HFFc6 (cell line): ENCODE measurements around the gene KREMEN1. TPM values are rescaled to one million over a fixed set of nuclear protein-coding genes. Genes with fewer than 3 reads are reported as not detected.

Source experiments
- DNase-seq: peaks from one replicate; pipeline ENCODE4 v3.0.0-alpha.2; 2018
- H3K27ac Mint-ChIP-seq: 2 replicates; pipeline ENCODE4 v1.8.0; 2020; ENCODE audit warnings: mild to moderate bottlenecking, mixed read lengths
- H3K27me3 Mint-ChIP-seq: 2 replicates; pipeline ENCODE4 v1.8.0; 2021; ENCODE audit warnings: mild to moderate bottlenecking, moderate library complexity, mixed read lengths; ENCODE audit not compliant: insufficient read depth
- H3K36me3 Mint-ChIP-seq: 2 replicates; pipeline ENCODE4 v1.8.0; 2021; ENCODE audit warnings: low read depth, mixed read lengths
- H3K4me1 Mint-ChIP-seq: 2 replicates; pipeline ENCODE4 v1.8.0; 2020; ENCODE audit warnings: low read depth, mixed read lengths
- H3K4me3 Mint-ChIP-seq: 2 replicates; pipeline ENCODE4 v1.8.0; 2020; ENCODE audit warnings: mild to moderate bottlenecking, moderate library complexity, mixed read lengths
- H3K9me3 Mint-ChIP-seq: 2 replicates; pipeline ENCODE4 v1.8.0; 2020; ENCODE audit warnings: mild to moderate bottlenecking, mixed read lengths
- CTCF ChIP-seq: fragments of 200-600 bp; sonication (generic); IDR thresholded peaks from 2 replicates; pipeline ENCODE4 v1.5.0; 2021; ENCODE audit warnings: antibody characterized with exemption, mild to moderate bottlenecking
- total RNA-seq, 6 experiments: library from RNA; stranded (reverse); fragmentation: NEBNext Ultra II Directional; extraction: Animal tissue kit (Norgen Biotek cat#: 25700); gene quantifications; 2 replicates in 1 of 6; 3 replicates in 5 of 6; pipeline ENCODE4 v1.2.3, GENCODE V29; 2021

The KREMEN1 gene
- total RNA-seq, 6 experiments from 2014 or later: 0.50 to 1.1 (median 0.59) TPM

DNA sequence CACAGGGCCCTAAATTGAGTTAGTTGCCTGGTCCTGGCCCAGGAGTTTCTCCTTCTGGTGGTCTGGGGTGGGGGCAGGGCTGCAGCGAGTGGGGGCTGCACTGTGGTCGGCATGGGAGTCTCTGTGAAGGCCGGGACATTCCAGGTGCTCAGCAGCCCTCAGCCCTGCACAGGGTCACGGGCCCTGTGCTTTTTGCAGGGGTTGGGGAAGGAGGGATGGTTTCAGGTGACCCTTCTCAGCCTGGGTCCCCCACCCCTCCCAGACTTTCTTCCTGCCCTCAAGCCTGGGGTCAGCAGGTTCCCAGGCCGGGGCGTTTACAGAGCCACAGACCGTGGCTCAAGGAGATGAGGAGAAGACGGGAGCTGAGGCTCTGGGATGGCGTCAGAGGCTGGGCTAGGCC is 140.7 kb downstream of the KREMEN1 start:
- no peak for DNase-seq
- H3K9me3 Mint-ChIP-seq: no peaks in the 10 kb centered on the region
- H3K4me3 Mint-ChIP-seq: no peak overlapping the region
- no peaks in the 10 kb centered on the region for H3K4me1 Mint-ChIP-seq
- peaks cover 50% of the 10 kb centered on the region for H3K27me3 Mint-ChIP-seq
- no peak for TF ChIP-seq CTCF
- H3K36me3 Mint-ChIP-seq: no peaks in the 10 kb centered on the region
- no peak overlapping the region for H3K27ac Mint-ChIP-seq

GRCh38 chr22:29214232-29214631 is 141.4 kb downstream of the KREMEN1 start:
- Mint-ChIP-seq H3K4me3 (no peak overlapping the region), H3K9me3 (no peaks in the 10 kb centered on the region), H3K36me3 (no peaks in the 10 kb centered on the region), H3K4me1 (no peaks in the 10 kb centered on the region), H3K27me3 (peaks cover 54% of the 10 kb centered on the region), H3K27ac (no peak overlapping the region)
- DNase-seq: no peak
- no peak for TF ChIP-seq CTCF

- H3K27ac Mint-ChIP-seq: no peak overlapping the region
- no peak overlapping the region for H3K4me3 Mint-ChIP-seq
- no peaks in the 10 kb centered on the region for H3K36me3 Mint-ChIP-seq
- H3K27me3 Mint-ChIP-seq: peaks cover 52% of the 10 kb centered on the region
- no peak for DNase-seq
- TF ChIP-seq CTCF: no peak
- H3K9me3 Mint-ChIP-seq: no peaks in the 10 kb centered on the region
- no peaks in the 10 kb centered on the region for H3K4me1 Mint-ChIP-seq
These were observed 142.4 kb downstream of the KREMEN1 start for GRCh38 chr22:29215012-29215860.

GRCh38 chr22:29216011-29216872 is 143.4 kb downstream of the KREMEN1 start:
- no peak for TF ChIP-seq CTCF
- H3K4me3 Mint-ChIP-seq: no peak overlapping the region
- no peaks in the 10 kb centered on the region for H3K36me3 Mint-ChIP-seq
- H3K27ac Mint-ChIP-seq: no peak overlapping the region
- no peaks in the 10 kb centered on the region for H3K9me3 Mint-ChIP-seq
- no peaks in the 10 kb centered on the region for H3K4me1 Mint-ChIP-seq
- H3K27me3 Mint-ChIP-seq: peaks cover 53% of the 10 kb centered on the region
- no peak for DNase-seq

DNA sequence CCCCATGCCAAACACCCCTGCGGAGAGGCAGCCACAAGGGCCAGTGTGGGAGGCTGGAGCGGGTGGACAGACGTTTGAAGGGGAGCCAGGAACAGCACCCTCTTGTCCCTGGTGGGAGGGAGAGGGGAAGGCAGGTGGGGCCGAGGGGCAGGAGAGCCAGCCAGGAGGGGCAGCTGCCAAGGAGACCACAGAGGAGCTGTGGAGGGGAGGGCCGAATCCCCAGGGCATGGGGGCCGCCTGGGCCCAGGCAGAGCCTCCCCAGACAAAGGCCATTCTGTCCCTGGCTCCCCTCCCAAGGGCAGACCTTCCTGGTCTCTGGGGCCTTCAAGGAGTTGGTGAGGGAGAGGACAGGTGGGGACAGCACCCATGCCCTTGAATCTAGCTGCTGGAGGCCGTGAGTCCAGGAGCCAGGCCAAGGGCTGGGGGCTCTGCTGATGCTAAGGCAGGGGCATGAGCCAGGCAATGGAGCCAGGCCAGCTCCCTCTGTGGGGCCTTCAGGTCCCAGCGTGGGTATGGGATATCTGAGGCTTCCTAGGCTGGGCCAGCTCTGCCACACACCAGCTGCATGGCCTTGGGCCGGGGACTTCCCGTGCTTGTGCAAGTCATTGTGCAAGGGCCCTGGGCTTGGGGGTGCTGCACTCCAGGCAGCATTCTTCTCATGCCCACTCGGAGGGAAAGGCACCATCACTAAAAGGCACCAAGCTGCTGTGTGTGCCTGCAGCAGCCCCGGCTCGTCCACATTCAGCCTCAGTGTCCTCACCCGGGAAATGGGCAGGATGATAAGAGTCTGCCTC is 144.2 kb downstream of the KREMEN1 start:
- no peaks in the 10 kb centered on the region for H3K4me1 Mint-ChIP-seq
- no peak overlapping the region for H3K4me3 Mint-ChIP-seq
- H3K36me3 Mint-ChIP-seq: no peaks in the 10 kb centered on the region
- peaks cover 47% of the 10 kb centered on the region for H3K27me3 Mint-ChIP-seq
- DNase-seq: no peak
- no peaks in the 10 kb centered on the region for H3K9me3 Mint-ChIP-seq
- no peak for TF ChIP-seq CTCF
- H3K27ac Mint-ChIP-seq: no peak overlapping the region
